ENCODE results near the gene CPSF2.

The CPSF2 gene

GRCh38 chr14:92121670-92122350, at the start of gene CPSF2, which contains the start of gene NDUFB1:
CPSF2 (plus strand) TSS chr14:92121969; CDS start chr14:92130985, 9,016 bp downstream.
NDUFB1 (minus strand) TSS chr14:92121706; CDS start chr14:92117637, 4,069 bp downstream.
- DNase-seq (peak; percentile 91), ATAC-seq (peak; percentile 89)
- Mint-ChIP-seq H3K4me1 (peaks cover 43% of the 10 kb centered on the region), H3K4me3 (peak within 1 kb of the TSS; percentile 93), H3K27ac (peak within 1 kb of the TSS; percentile 98), H3K9me3 (no peaks in the 10 kb centered on the region), H3K36me3 (ENCODE audit: low read depth) (peaks cover 29% of the 10 kb centered on the region), H3K27me3 (no peaks in the 10 kb centered on the region)

GRCh38 chr14:92074555-92074954, 47.2 kb upstream of the CPSF2 start:
- DNase-seq = no peak
- no peak for ATAC-seq
- no peaks in the 10 kb centered on the region for H3K4me1 Mint-ChIP-seq
- no peak overlapping the region for H3K4me3 Mint-ChIP-seq
- H3K27me3 Mint-ChIP-seq = no peaks in the 10 kb centered on the region
- H3K36me3 Mint-ChIP-seq (ENCODE audit: low read depth) = peaks cover 12% of the 10 kb centered on the region
- H3K27ac Mint-ChIP-seq = no peak overlapping the region
- H3K9me3 Mint-ChIP-seq = no peaks in the 10 kb centered on the region

GRCh38 chr14:92088494-92088893, 33.3 kb upstream of the CPSF2 start:
- Mint-ChIP-seq H3K36me3 (ENCODE audit: low read depth) (peaks cover 24% of the 10 kb centered on the region), H3K9me3 (no peaks in the 10 kb centered on the region), H3K27me3 (no peaks in the 10 kb centered on the region), H3K27ac (no peak overlapping the region), H3K4me1 (no peaks in the 10 kb centered on the region), H3K4me3 (no peak overlapping the region)
- no peak for DNase-seq
- no peak for ATAC-seq

DNA sequence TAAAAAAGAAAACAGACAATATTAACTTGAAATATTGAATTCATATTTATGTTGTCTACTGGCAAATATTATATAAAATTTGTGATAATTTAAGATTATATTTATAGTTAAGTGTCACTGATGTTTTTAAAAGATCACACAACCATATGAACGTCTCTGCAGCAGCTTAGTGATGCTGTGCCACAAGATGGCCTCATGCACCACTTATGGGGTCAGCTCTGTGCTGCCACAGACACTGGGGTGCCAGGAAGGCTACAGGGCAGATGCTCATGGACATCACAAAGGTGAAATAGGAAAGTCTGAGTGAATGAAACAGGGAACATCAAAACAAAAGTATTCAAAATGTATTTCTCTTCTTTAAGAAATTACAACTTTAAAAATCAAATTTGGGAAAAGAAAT, 28.4 kb upstream of the CPSF2 start:
- H3K27ac Mint-ChIP-seq = no peak overlapping the region
- no peaks in the 10 kb centered on the region for H3K4me1 Mint-ChIP-seq
- no peak overlapping the region for H3K4me3 Mint-ChIP-seq
- no peaks in the 10 kb centered on the region for H3K9me3 Mint-ChIP-seq
- peaks cover 12% of the 10 kb centered on the region for H3K36me3 Mint-ChIP-seq (ENCODE audit: low read depth)
- H3K27me3 Mint-ChIP-seq = no peaks in the 10 kb centered on the region
- ATAC-seq (no peak), DNase-seq (no peak)

- DNase-seq (no peak), ATAC-seq (no peak)
- Mint-ChIP-seq H3K27ac (no peak overlapping the region), H3K4me3 (no peak overlapping the region), H3K9me3 (no peaks in the 10 kb centered on the region), H3K36me3 (ENCODE audit: low read depth) (peaks cover 3% of the 10 kb centered on the region), H3K27me3 (no peaks in the 10 kb centered on the region), H3K4me1 (peaks cover 18% of the 10 kb centered on the region)
Observed at GRCh38 chr14:92099802-92100201, 22.0 kb upstream of the CPSF2 start.

- Mint-ChIP-seq H3K4me3 (no peak overlapping the region), H3K27ac (no peak overlapping the region), H3K27me3 (no peaks in the 10 kb centered on the region), H3K4me1 (peaks cover 39% of the 10 kb centered on the region), H3K36me3 (ENCODE audit: low read depth) (no peaks in the 10 kb centered on the region), H3K9me3 (no peaks in the 10 kb centered on the region)
- ATAC-seq (no peak), DNase-seq (no peak)
Observed at GRCh38 chr14:92103363-92103989, 18.3 kb upstream of the CPSF2 start.

DNA sequence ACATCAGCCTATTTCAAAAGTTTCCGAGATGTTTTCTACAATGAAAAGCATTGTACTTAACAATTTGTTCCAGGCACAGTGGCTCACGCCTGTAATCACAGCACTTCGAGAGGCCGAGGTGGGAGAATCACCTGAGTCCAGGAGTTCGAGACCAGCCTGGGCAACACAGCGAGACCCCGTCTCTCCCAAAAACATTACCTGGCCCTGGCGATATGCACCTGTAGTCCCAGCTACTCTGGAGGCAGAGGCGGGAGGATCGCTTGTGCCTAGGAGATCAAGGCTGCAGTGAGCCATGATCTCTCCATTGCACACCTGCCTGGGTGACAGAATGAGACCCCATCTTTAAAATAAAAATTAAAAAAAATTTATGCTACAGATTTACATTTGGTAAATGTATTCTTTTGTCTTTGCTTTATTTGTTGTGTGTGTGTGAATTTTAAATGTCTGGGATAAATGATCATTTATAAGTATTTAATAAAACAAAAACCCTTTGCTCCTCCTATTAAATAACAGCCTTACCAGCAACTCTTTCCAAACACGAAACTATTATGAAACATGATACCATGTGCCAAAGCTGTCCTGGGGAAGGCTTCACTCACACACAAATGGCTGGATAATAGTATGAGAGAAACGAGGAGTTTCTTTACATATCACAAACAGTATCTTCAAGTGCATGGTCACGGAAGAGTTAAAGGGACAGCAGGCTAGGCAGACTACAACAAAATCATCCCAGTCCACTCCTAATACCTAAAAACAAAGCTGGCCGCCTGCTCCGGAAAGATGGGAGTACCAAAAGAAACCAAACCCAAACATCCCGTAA, 16.5 kb upstream of the CPSF2 start:
- peaks cover 43% of the 10 kb centered on the region for H3K4me1 Mint-ChIP-seq
- DNase-seq (no peak), ATAC-seq (no peak)
- H3K27me3 Mint-ChIP-seq = no peaks in the 10 kb centered on the region
- H3K27ac Mint-ChIP-seq = peak overlapping the region; percentile 84
- H3K9me3 Mint-ChIP-seq = no peaks in the 10 kb centered on the region
- no peaks in the 10 kb centered on the region for H3K36me3 Mint-ChIP-seq (ENCODE audit: low read depth)
- peak overlapping the region; percentile 95 for H3K4me3 Mint-ChIP-seq

DNA sequence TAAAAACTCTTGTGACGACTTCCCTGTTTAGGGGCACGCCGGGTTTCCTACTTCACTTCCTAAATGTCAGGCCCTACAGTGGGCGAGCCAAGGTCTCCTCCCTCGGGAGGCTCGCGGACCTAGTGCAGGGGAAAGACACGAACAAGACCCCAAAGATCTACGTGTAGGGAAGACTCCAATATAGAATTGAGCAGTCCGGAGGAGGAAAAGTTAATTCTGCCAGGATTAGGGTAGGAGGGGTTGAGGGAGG, 16.0 kb upstream of the CPSF2 start:
- H3K27me3 Mint-ChIP-seq = no peaks in the 10 kb centered on the region
- H3K4me3 Mint-ChIP-seq = peak overlapping the region; percentile 95
- H3K4me1 Mint-ChIP-seq = peaks cover 43% of the 10 kb centered on the region
- H3K9me3 Mint-ChIP-seq = no peaks in the 10 kb centered on the region
- peak overlapping the region; percentile 84 for H3K27ac Mint-ChIP-seq
- H3K36me3 Mint-ChIP-seq (ENCODE audit: low read depth) = no peaks in the 10 kb centered on the region
- ATAC-seq (peak; percentile 3), DNase-seq (peak; percentile 25)

GRCh38 chr14:92106143-92106926, 15.4 kb upstream of the CPSF2 start, which contains the start of gene ATXN3:
ATXN3 (minus strand) TSS chr14:92106582; CDS start chr14:92106552, 30 bp downstream.
- Mint-ChIP-seq H3K4me1 (peaks cover 43% of the 10 kb centered on the region), H3K36me3 (ENCODE audit: low read depth) (no peaks in the 10 kb centered on the region), H3K27me3 (no peaks in the 10 kb centered on the region), H3K27ac (peak within 1 kb of the TSS; percentile 84), H3K9me3 (no peaks in the 10 kb centered on the region), H3K4me3 (peak within 1 kb of the TSS; percentile 95)
- DNase-seq = peak; percentile 95
- ATAC-seq = peak; percentile 96

DNA sequence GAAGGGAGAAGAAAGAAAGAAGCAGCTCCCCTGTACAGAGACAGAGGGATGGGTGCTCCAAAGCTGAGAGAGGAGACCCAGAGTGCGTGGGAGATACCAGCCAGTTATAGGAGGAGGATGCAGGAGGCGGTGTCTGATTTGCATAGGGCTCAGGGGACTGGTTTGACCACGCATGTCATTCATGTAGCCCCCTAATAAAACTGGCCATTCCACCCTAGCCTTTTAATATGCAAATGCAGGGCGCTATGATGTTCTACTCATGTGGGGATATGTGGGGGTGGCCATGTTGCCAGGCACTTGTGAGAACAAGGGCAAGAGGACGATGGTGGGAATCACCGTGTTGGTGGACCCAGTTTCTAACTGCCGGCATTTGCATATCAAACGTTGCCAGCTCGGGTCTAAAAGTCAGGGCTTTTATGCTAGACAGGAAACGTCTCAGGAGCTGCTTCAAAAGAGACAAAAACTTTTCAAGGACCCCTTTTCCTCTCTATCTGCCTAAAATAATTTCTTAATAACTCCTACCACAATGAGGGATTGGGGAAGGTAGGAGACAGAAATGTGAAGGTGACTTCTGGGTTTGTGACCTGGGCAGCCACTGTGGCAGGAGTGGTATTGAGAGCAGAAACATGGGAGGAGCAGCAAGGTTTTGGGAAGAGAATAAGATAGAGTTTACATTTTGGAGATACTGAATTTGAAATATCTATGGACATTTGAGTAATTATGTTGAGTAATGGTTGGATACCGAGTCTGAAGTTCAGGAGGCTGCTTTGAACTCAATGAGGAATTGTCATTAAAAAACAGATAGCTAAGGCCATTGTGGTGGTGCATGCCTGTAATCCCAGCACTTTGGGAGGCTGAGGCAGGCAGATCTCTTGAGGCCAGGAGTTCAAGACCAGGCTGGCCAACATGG, 13.2 kb upstream of the CPSF2 start:
- H3K4me3 Mint-ChIP-seq = peak overlapping the region; percentile 51
- no peaks in the 10 kb centered on the region for H3K9me3 Mint-ChIP-seq
- ATAC-seq (no peak), DNase-seq (peak; percentile 38)
- H3K36me3 Mint-ChIP-seq (ENCODE audit: low read depth) = no peaks in the 10 kb centered on the region
- H3K27ac Mint-ChIP-seq = peak overlapping the region; percentile 88
- peaks cover 36% of the 10 kb centered on the region for H3K4me1 Mint-ChIP-seq
- H3K27me3 Mint-ChIP-seq = no peaks in the 10 kb centered on the region

DNA sequence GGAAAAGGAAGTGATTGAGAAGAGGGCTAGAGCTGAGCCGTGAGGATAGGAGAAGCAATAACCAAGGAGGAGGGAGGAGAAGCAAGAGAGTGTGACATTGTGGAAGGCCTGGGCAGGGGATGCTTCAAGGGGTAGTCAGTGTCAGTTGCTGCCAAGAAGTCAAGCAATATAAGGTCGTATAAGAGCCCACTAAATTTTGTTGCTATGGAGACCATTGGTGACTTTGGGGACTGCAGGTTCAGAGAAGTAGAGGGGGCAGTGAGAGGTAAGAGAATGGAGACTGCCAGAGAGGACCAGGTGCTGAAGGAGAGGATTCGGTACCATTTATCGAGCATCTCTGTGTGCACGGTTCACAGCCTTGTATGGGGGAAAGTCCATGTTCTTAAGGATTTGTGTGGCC, 12.3 kb upstream of the CPSF2 start:
- H3K27me3 Mint-ChIP-seq = no peaks in the 10 kb centered on the region
- DNase-seq = no peak

DNA sequence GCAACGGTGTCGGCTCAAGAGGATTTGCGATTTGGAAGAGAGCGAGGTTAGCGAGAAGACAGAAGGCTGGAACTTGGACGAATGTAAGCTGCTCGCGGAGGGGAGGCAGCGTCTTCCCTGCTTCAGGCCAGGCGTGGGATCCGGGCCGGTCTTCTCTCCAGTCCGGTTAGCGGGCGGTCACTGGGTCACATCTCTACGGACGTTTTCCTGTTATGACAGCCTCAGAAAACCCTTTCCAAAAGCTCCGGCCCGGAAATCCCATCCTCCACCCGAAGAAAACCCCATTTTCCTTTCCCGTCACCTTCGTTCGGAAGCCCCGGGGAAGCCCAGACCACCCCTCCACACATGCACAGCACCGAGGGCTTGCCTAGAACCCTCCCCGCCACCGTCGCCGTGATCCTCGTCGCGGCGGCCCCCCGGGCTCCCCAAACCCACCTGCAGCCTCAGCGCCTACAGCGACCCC, 531 bp upstream of the CPSF2 start:
- no peaks in the 10 kb centered on the region for H3K27me3 Mint-ChIP-seq
- H3K4me3 Mint-ChIP-seq = peak overlapping the region; percentile 93
- H3K9me3 Mint-ChIP-seq = no peaks in the 10 kb centered on the region
- H3K27ac Mint-ChIP-seq = peak overlapping the region; percentile 98
- H3K4me1 Mint-ChIP-seq = peaks cover 42% of the 10 kb centered on the region
- peaks cover 28% of the 10 kb centered on the region for H3K36me3 Mint-ChIP-seq (ENCODE audit: low read depth)
- DNase-seq = no peak
- peak; percentile 22 for ATAC-seq

More for the DNA sequence above, 12.3 kb upstream of the CPSF2 start:
- Mint-ChIP-seq H3K9me3 (no peaks in the 10 kb centered on the region), H3K36me3 (ENCODE audit: low read depth) (no peaks in the 10 kb centered on the region), H3K27ac (peak overlapping the region; percentile 38), H3K4me3 (no peak overlapping the region), H3K4me1 (peaks cover 32% of the 10 kb centered on the region)
- ATAC-seq = no peak

DNA sequence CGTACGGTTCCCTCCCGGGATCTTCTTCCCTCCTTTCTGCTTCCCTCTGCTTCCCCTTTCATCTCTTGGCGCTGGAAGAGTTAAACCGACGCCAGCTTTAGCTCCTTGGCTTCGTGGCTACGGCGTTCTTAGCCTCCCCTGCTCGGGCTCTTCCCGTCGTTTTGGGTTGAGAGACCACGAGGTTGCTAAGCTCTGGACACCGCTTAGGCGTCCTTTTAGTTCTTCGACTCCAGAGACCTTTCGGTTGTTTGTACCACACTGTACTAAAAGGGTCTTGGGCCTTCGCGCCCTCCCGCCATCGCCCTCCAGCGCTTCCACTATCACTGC, 545 bp downstream of the CPSF2 start:
- Mint-ChIP-seq H3K4me1 (peaks cover 47% of the 10 kb centered on the region), H3K27ac (peak overlapping the region; percentile 98), H3K9me3 (no peaks in the 10 kb centered on the region), H3K4me3 (peak overlapping the region; percentile 93), H3K36me3 (ENCODE audit: low read depth) (peaks cover 33% of the 10 kb centered on the region), H3K27me3 (no peaks in the 10 kb centered on the region)
- DNase-seq (peak; percentile 23), ATAC-seq (no peak)

Data from activated naive CD8-positive, alpha-beta T cell treated with anti-CD3 and anti-CD28 coated beads, Interleukin-2, amount 50 U/mL, for 24 hours (primary cell).